ENCODE measurements around the gene BATF2. TPM values are rescaled to one million over a fixed set of nuclear protein-coding genes. Genes with fewer than 3 reads are reported as not detected.
A peak's percentile ranks its signal among the peaks of the same experiment; 100 is the strongest.

BATF2 gene
- total and polyA plus RNA-seq, 9 of the 15 experiments (the other 6 are each of a cell fraction or from before 2014, with no cell fraction given), result 1.7 to 8.9 (median 6.4) TPM

DNA sequence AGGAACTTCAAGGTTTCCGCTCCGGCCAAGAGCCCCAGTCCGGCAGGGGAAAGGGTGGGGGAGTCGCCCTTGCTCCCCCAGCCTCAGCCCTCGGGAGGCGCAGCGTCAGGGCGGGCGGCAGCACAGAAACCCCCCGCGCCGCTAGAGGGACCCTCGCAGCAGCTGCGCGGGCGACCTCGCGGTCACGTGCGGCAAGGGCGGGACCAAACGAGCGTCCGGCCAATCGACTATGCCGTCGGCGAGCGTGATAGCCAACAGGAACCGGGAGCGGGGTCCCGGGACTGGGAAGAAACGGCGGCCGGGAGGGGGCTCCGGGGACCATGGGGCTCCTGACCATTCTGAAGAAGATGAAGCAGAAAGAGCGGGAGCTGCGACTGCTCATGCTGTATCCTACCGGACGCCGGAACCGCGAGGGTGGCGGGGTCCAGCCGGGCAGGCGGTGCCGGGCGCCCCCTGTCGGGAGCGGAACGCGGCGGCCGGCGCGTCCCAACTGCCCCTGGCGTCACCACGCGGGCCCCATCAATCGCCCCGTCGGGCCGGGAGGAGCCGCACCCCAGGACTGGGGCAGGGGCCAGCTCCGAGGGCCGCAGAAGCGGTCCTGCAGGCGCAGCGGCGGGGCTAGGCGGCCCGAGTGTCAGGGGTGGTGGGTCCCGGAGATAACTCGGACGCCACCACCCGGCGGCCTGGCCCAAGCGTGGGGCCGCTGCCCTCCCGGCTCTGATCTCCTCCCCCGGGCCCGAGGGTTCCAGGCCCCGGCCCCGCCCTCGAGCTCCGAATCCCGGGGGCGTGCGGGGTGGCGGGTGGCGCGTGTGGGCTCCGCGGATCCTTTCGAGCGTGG is 17.3 kb upstream of the BATF2 start, which contains the start of gene ARL2 (continued):
- TF ChIP-seq, protein P1, sequence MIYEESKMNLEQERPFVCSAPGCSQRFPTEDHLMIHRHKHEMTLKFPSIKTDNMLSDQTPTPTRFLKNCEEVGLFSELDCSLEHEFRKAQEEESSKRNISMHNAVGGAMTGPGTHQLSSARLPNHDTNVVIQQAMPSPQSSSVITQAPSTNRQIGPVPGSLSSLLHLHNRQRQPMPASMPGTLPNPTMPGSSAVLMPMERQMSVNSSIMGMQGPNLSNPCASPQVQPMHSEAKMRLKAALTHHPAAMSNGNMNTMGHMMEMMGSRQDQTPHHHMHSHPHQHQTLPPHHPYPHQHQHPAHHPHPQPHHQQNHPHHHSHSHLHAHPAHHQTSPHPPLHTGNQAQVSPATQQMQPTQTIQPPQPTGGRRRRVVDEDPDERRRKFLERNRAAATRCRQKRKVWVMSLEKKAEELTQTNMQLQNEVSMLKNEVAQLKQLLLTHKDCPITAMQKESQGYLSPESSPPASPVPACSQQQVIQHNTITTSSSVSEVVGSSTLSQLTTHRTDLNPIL (CRISPR knock-in tag; IDR thresholded peaks at IDR 0.05), result no peak
- TF ChIP-seq ZNF146 (CRISPR knock-in tag; IDR thresholded peaks at IDR 0.05; ENCODE audit: unreplicated experiment), result no peak
- TF ChIP-seq FOXK1 (CRISPR knock-in tag; IDR thresholded peaks at IDR 0.05; ENCODE audit: borderline replicate concordance), result no peak
- no peak for TF ChIP-seq PYGO2 (tag; IDR thresholded peaks at IDR 0.05)
- TF ChIP-seq MTF1 (CRISPR knock-in tag; IDR thresholded peaks at IDR 0.05; ENCODE audit: borderline replicate concordance), result no peak
- peak; percentile 97; the same call in 1 of the 2 replicates for TF ChIP-seq KAT7 (CRISPR knock-in tag; IDR thresholded peaks at IDR 0.05; ENCODE audit: borderline replicate concordance)
- 0 out of 2 replicates have a peak, but pooled peaks have one; percentile 1 for TF ChIP-seq RBM14 (IDR thresholded peaks at IDR 0.05; ENCODE audit: borderline replicate concordance, insufficient read depth, low read depth, low read length)
- peak; percentile 64 for TF ChIP-seq RB1 (IDR thresholded peaks at IDR 0.05; ENCODE audit: low read depth)
- no peak for TF ChIP-seq SETDB1 (IDR thresholded peaks at IDR 0.05; ENCODE audit: low read length)
- TF ChIP-seq MED1 (CRISPR knock-in tag; IDR thresholded peaks at IDR 0.05; ENCODE audit: borderline replicate concordance), result no peak; the same call in 1 of the 2 replicates
- TF ChIP-seq, protein P2, sequence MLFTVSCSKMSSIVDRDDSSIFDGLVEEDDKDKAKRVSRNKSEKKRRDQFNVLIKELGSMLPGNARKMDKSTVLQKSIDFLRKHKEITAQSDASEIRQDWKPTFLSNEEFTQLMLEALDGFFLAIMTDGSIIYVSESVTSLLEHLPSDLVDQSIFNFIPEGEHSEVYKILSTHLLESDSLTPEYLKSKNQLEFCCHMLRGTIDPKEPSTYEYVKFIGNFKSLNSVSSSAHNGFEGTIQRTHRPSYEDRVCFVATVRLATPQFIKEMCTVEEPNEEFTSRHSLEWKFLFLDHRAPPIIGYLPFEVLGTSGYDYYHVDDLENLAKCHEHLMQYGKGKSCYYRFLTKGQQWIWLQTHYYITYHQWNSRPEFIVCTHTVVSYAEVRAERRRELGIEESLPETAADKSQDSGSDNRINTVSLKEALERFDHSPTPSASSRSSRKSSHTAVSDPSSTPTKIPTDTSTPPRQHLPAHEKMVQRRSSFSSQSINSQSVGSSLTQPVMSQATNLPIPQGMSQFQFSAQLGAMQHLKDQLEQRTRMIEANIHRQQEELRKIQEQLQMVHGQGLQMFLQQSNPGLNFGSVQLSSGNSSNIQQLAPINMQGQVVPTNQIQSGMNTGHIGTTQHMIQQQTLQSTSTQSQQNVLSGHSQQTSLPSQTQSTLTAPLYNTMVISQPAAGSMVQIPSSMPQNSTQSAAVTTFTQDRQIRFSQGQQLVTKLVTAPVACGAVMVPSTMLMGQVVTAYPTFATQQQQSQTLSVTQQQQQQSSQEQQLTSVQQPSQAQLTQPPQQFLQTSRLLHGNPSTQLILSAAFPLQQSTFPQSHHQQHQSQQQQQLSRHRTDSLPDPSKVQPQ (CRISPR knock-in tag; IDR thresholded peaks at IDR 0.05; ENCODE audit: borderline replicate concordance), result no peak
- peak; percentile 92 for TF ChIP-seq EGR1 (conservative IDR thresholded peaks at IDR 0.05)
- TF ChIP-seq TOE1 (IDR thresholded peaks at IDR 0.05; ENCODE audit: borderline replicate concordance), result peak; percentile 92
- TF ChIP-seq TOE1 (CRISPR knock-in tag; IDR thresholded peaks at IDR 0.05; ENCODE audit: borderline replicate concordance, low read depth), result 0 out of 2 replicates have a peak, but pooled peaks have one; percentile 25
- 0 out of 2 replicates have a peak, but pooled peaks have one; percentile 24 for TF ChIP-seq ATF1 (CRISPR knock-in tag; IDR thresholded peaks at IDR 0.05)
- peak; percentile 93 for TF ChIP-seq ATF1 (tag; IDR thresholded peaks at IDR 0.05)
- no peak for TF ChIP-seq HDGF (IDR thresholded peaks at IDR 0.05)
- peak in 1 of 2 experiments; percentile 26; a peak in 2 of 4 replicates for TF ChIP-seq KDM1A (IDR thresholded peaks at IDR 0.05)
- TF ChIP-seq POLR2B (IDR thresholded peaks at IDR 0.05; ENCODE audit: low read depth, partially characterized antibody), result peak; percentile 42
- TF ChIP-seq SP1 (CRISPR knock-in tag; IDR thresholded peaks at IDR 0.05), result peak; percentile 87; the same call in 1 of the 2 replicates
- TF ChIP-seq ZNF217 (CRISPR knock-in tag; IDR thresholded peaks at IDR 0.05), result no peak
- no peak for TF ChIP-seq NR1H2 (CRISPR knock-in tag; IDR thresholded peaks at IDR 0.05)
